OCI-LY1 (cell line): ENCODE data around the gene BTG4.

Source experiments
- CTCF ChIP-seq: fragments of 200-600 bp; sonication (generic), shearing (Covaris generic); IDR thresholded peaks from 2 replicates; pipeline ENCODE4 v1.5.1; 2017; ENCODE audit warnings: mild to moderate bottlenecking, antibody characterized with exemption, low read length, moderate library complexity, mixed read lengths
- EZH2 ChIP-seq: fragments of 200-600 bp; sonication (generic), shearing (Covaris generic); IDR thresholded peaks from 2 replicates; pipeline ENCODE4 v1.8.0; 2017; ENCODE audit warnings: borderline replicate concordance, mixed run types, mild to moderate bottlenecking, antibody characterized with exemption, low read length, moderate library complexity, mixed read lengths

GRCh38 chr11:111522426-111522825 lies 10.2 kb upstream of the BTG4 start:
- TF ChIP-seq CTCF (no peak), EZH2 (no peak)
